Measurements from ENCODE around the gene CD164. TPM values are rescaled to one million over a fixed set of nuclear protein-coding genes. Genes with fewer than 3 reads are reported as not detected.
A peak's percentile ranks its signal among the peaks of the same experiment; 100 is the strongest.

CD164 gene
- total RNA-seq, 1 experiment from 2014 or later, result 228 TPM

GRCh38 chr6:109344226-109344625 is 38.0 kb downstream of the CD164 start:
- ChIA-PET POLR2A (no interaction called here), CTCF (no interaction called here)
- Mint-ChIP-seq H3K36me3 (ENCODE audit: insufficient read depth, unreplicated experiment) (peaks cover 8% of the 10 kb centered on the region), H3K4me3 (ENCODE audit: unreplicated experiment) (peak overlapping the region; percentile 49), H3K4me1 (ENCODE audit: low read depth, unreplicated experiment) (peaks cover 10% of the 10 kb centered on the region), H3K27me3 (ENCODE audit: insufficient read depth, unreplicated experiment) (no peaks in the 10 kb centered on the region), H3K27ac (ENCODE audit: unreplicated experiment) (peak overlapping the region; percentile 85), H3K9me3 (ENCODE audit: unreplicated experiment) (no peaks in the 10 kb centered on the region)
- BruUV-seq (replicated peaks), result no TSS peak
- H3K4me3 ChIP-seq (ENCODE audit: low read depth, low read length), result no peak overlapping the region
- intact Hi-C loops (cut with micrococcal nuclease; ENCODE audit: unreplicated experiment), result no loop called here
- DNase-seq, result peak; percentile 45 to 48
- H3K36me3 ChIP-seq (ENCODE audit: control insufficient read depth, insufficient read depth, low read length), result no peaks in the 10 kb centered on the region
- H3K4me1 ChIP-seq, result no peaks in the 10 kb centered on the region
- no peaks in the 10 kb centered on the region for H3K9me3 ChIP-seq
- no peaks in the 10 kb centered on the region for H3K27me3 ChIP-seq (replicated peaks; ENCODE audit: control insufficient read depth, insufficient read depth, low read length)
- TF ChIP-seq CTCF (IDR thresholded peaks at IDR 0.05; ENCODE audit: insufficient read depth in 1 of 2, low read depth in 1 of 2, low read length in 1 of 2, severe bottlenecking in 1 of 2, unreplicated experiment in 1 of 2), result no peak

GRCh38 chr6:109343518-109343917 is 38.7 kb downstream of the CD164 start:
- no peaks in the 10 kb centered on the region for H3K9me3 Mint-ChIP-seq (ENCODE audit: unreplicated experiment)
- H3K27me3 Mint-ChIP-seq (ENCODE audit: insufficient read depth, unreplicated experiment), result no peaks in the 10 kb centered on the region
- POLR2A ChIA-PET, result no interaction called here
- TF ChIP-seq CTCF (IDR thresholded peaks at IDR 0.05; ENCODE audit: insufficient read depth in 1 of 2, low read depth in 1 of 2, low read length in 1 of 2, severe bottlenecking in 1 of 2, unreplicated experiment in 1 of 2), result no peak
- H3K27me3 ChIP-seq (replicated peaks; ENCODE audit: control insufficient read depth, insufficient read depth, low read length), result no peaks in the 10 kb centered on the region
- H3K4me3 Mint-ChIP-seq (ENCODE audit: unreplicated experiment), result no peak overlapping the region
- CTCF ChIA-PET, result no interaction called here
- no peak for DNase-seq
- no peaks in the 10 kb centered on the region for H3K9me3 ChIP-seq
- intact Hi-C loops (cut with micrococcal nuclease; ENCODE audit: unreplicated experiment), result no loop called here
- no peaks in the 10 kb centered on the region for H3K4me1 ChIP-seq
- H3K4me1 Mint-ChIP-seq (ENCODE audit: low read depth, unreplicated experiment), result peaks cover 10% of the 10 kb centered on the region
- H3K4me3 ChIP-seq (ENCODE audit: low read depth, low read length), result no peak overlapping the region
- H3K27ac Mint-ChIP-seq (ENCODE audit: unreplicated experiment), result peak overlapping the region; percentile 85
- H3K36me3 ChIP-seq (ENCODE audit: control insufficient read depth, insufficient read depth, low read length), result no peaks in the 10 kb centered on the region
- peaks cover 8% of the 10 kb centered on the region for H3K36me3 Mint-ChIP-seq (ENCODE audit: insufficient read depth, unreplicated experiment)
- BruUV-seq (replicated peaks), result no TSS peak

GRCh38 chr6:109342911-109343310 is 39.4 kb downstream of the CD164 start:
- Mint-ChIP-seq H3K36me3 (ENCODE audit: insufficient read depth, unreplicated experiment) (peaks cover 8% of the 10 kb centered on the region), H3K4me3 (ENCODE audit: unreplicated experiment) (no peak overlapping the region), H3K9me3 (ENCODE audit: unreplicated experiment) (no peaks in the 10 kb centered on the region), H3K4me1 (ENCODE audit: low read depth, unreplicated experiment) (peaks cover 10% of the 10 kb centered on the region), H3K27me3 (ENCODE audit: insufficient read depth, unreplicated experiment) (no peaks in the 10 kb centered on the region), H3K27ac (ENCODE audit: unreplicated experiment) (no peak overlapping the region)
- Histone ChIP-seq H3K27me3 (replicated peaks; ENCODE audit: control insufficient read depth, insufficient read depth, low read length) (no peaks in the 10 kb centered on the region), H3K4me1 (no peaks in the 10 kb centered on the region), H3K9me3 (no peaks in the 10 kb centered on the region), H3K4me3 (ENCODE audit: low read depth, low read length) (no peak overlapping the region), H3K36me3 (ENCODE audit: control insufficient read depth, insufficient read depth, low read length) (no peaks in the 10 kb centered on the region)
- intact Hi-C loops (cut with micrococcal nuclease; ENCODE audit: unreplicated experiment), result no loop called here
- BruUV-seq (replicated peaks), result no TSS peak
- TF ChIP-seq CTCF (IDR thresholded peaks at IDR 0.05; ENCODE audit: insufficient read depth in 1 of 2, low read depth in 1 of 2, low read length in 1 of 2, severe bottlenecking in 1 of 2, unreplicated experiment in 1 of 2), result no peak
- CTCF ChIA-PET, result no interaction called here
- POLR2A ChIA-PET, result no interaction called here
- no peak for DNase-seq
